ENCODE results near the gene FBXO34.
"Not testable (repeated sequence)": the region's sequence is repeated elsewhere in the genome, so short reads cannot be mapped to it uniquely, and the experiment has no call there.

The FBXO34 gene

GRCh38 chr14:55348766-55349453 is 77.7 kb downstream of the FBXO34 start:
- no peak for DNase-seq

- no peak for DNase-seq
Observed at GRCh38 chr14:55349565-55349964, 78.3 kb downstream of the FBXO34 start.

GRCh38 chr14:55350461-55350860 is 79.2 kb downstream of the FBXO34 start:
- DNase-seq, result no peak

GRCh38 chr14:55351111-55351510 is 79.9 kb downstream of the FBXO34 start:
- DNase-seq, result no peak

GRCh38 chr14:55352201-55352600 is 81.0 kb downstream of the FBXO34 start:
- no peak for DNase-seq

GRCh38 chr14:55353686-55354467 is 82.7 kb downstream of the FBXO34 start:
- no peak for DNase-seq

GRCh38 chr14:55354500-55354899 is 83.3 kb downstream of the FBXO34 start:
- peak; percentile 38 to 79 for DNase-seq

GRCh38 chr14:55355922-55356321 is 84.7 kb downstream of the FBXO34 start:
- DNase-seq, result no peak

- DNase-seq, result no peak
Observed at GRCh38 chr14:55356913-55357312, 85.7 kb downstream of the FBXO34 start.

- DNase-seq, result no peak
Observed at GRCh38 chr14:55359307-55359706, 88.1 kb downstream of the FBXO34 start.

GRCh38 chr14:55361190-55361589 is 90.0 kb downstream of the FBXO34 start:
- DNase-seq, result no peak

GRCh38 chr14:55366271-55366670 is 95.0 kb downstream of the FBXO34 start:
- DNase-seq, result no peak

- no peak for DNase-seq
Observed at GRCh38 chr14:55370883-55371455, 99.7 kb downstream of the FBXO34 start.

- DNase-seq, result no peak
Observed at GRCh38 chr14:55372423-55372822, 101.2 kb downstream of the FBXO34 start.

- no peak for DNase-seq
Observed at GRCh38 chr14:55372825-55373224, 101.6 kb downstream of the FBXO34 start.

GRCh38 chr14:55373784-55374705 is 102.8 kb downstream of the FBXO34 start:
- no peak for DNase-seq

- DNase-seq, result no peak
Observed at GRCh38 chr14:55374771-55375170, 103.5 kb downstream of the FBXO34 start.

GRCh38 chr14:55377236-55377635 is 106.0 kb downstream of the FBXO34 start:
- DNase-seq, result no peak

- no peak for DNase-seq
Observed at GRCh38 chr14:55381040-55381439, 109.8 kb downstream of the FBXO34 start.

GRCh38 chr14:55381561-55381960 is 110.3 kb downstream of the FBXO34 start:
- no peak for DNase-seq

GRCh38 chr14:55382483-55382882 is 111.3 kb downstream of the FBXO34 start:
- no peak for DNase-seq

GRCh38 chr14:55383056-55383466 is 111.8 kb downstream of the FBXO34 start:
- not testable (repeated sequence) for DNase-seq
